ENCODE data around the gene PLSCR4. TPM values are rescaled to one million over a fixed set of nuclear protein-coding genes. Genes with fewer than 3 reads are reported as not detected.
A peak's percentile ranks its signal among the peaks of the same experiment; 100 is the strongest.

Gene PLSCR4
- total and polyA plus RNA-seq, 2 of the 4 experiments (the other 2 are of a cell fraction): 3.8 to 4.4 TPM

GRCh38 chr3:146160321-146160963 is 90.5 kb downstream of the PLSCR4 start:
- in situ Hi-C loops (cut with MboI; ENCODE audit: low sequenced_read_pairs) (loop anchor here (5.0 kb wide), 1 partner anchor 93 kb away; no protein-coding TSS in a partner anchor), intact Hi-C loops (cut with micrococcal nuclease) (loop anchor here (1.0 to 5.0 kb wide), 2 partner anchors 33 to 95 kb away; no protein-coding TSS in a partner anchor), dilution Hi-C loops (cut with HindIII; ENCODE audit: low sequenced_read_pairs, unreplicated experiment) (no loop called here)
- Histone ChIP-seq H4K20me1 (ENCODE audit: insufficient read depth, low read length) (peaks cover 16% of the 10 kb centered on the region), H3K18ac (ENCODE audit: low read depth, low read length) (peak overlapping the region; percentile 82), H3K79me1 (ENCODE audit: low read depth in 1 of 2, low read length in 2 of 2) (peaks cover 11 to 39% of the 10 kb centered on the region in 2 experiments; a peak in 3 of 4 replicates), H3K23ac (ENCODE audit: low read depth, low read length) (peak overlapping the region; percentile 99), H3K27ac (ENCODE audit: insufficient read depth, low read length) (peak overlapping the region; percentile 94), H2AK9ac (replicated peaks; ENCODE audit: low read depth, low read length, poor library complexity) (peak overlapping the region; percentile 85), H3K4me1 (ENCODE audit: control insufficient read depth, insufficient read depth, low read length) (peaks cover 20% of the 10 kb centered on the region), H4K91ac (ENCODE audit: insufficient read depth, low read depth, low read length) (peak overlapping the region; percentile 34), H3K27me3 (ENCODE audit: control insufficient read depth, insufficient read depth, low read length) (no peaks in the 10 kb centered on the region), H2BK15ac (ENCODE audit: low read depth, low read length) (peak overlapping the region; percentile 21; the same call in 1 of the 3 replicates), H3K4ac (ENCODE audit: low read depth, low read length) (peak overlapping the region; percentile 92), H3K4me2 (ENCODE audit: low read depth, low read length) (peak overlapping the region; percentile 89), H2AFZ (replicated peaks; ENCODE audit: low read length, poor library complexity) (peak overlapping the region; percentile 92), H3K9me3 (ENCODE audit: control insufficient read depth, insufficient read depth, low read length) (no peaks in the 10 kb centered on the region), H2BK120ac (ENCODE audit: low read depth, low read length) (peak overlapping the region; percentile 53), H3K56ac (ENCODE audit: extremely low read depth, insufficient read depth, low read length) (peak overlapping the region; percentile 85), H4K8ac (ENCODE audit: low read depth in 2 of 2, low read length in 2 of 2) (peak overlapping the region; percentile 0 to 64; a peak in 3 of 4 replicates), H2BK20ac (ENCODE audit: low read depth, low read length) (peak overlapping the region; percentile 67), H2AK5ac (ENCODE audit: low read depth, low read length) (peak overlapping the region; percentile 71), H3K4me3 (ENCODE audit: insufficient read depth, low read depth, low read length) (peak overlapping the region; percentile 91), H4K5ac (ENCODE audit: low read depth, low read length) (peak overlapping the region; percentile 67), H3K14ac (replicated peaks; ENCODE audit: low read depth, low read length) (peak overlapping the region; percentile 95), H2BK5ac (ENCODE audit: low read depth, low read length, poor library complexity, severe bottlenecking) (peak overlapping the region; percentile 75), H3K9ac (ENCODE audit: low read depth, low read length) (peak overlapping the region; percentile 94), H3K9me1 (ENCODE audit: insufficient read depth, low read length) (peaks cover 12% of the 10 kb centered on the region), H3K36me3 (ENCODE audit: control insufficient read depth, insufficient read depth, low read length) (no peaks in the 10 kb centered on the region)
- ATAC-seq (ENCODE audit: low read depth): peak; percentile 28
- BruUV-seq (replicated peaks): no TSS peak
- TF ChIP-seq POLR2A (IDR thresholded peaks at IDR 0.05; ENCODE audit: low read depth, low read length): no peak
- TF ChIP-seq RAD21 (IDR thresholded peaks at IDR 0.05; ENCODE audit: low read length): peak; percentile 56; the same call in 1 of the 2 replicates
- TF ChIP-seq NFE2L2 (IDR thresholded peaks at IDR 0.05; ENCODE audit: low read depth, low read length): no peak
- TF ChIP-seq CHD1 (IDR thresholded peaks at IDR 0.05; ENCODE audit: low read depth, low read length): no peak
- TF ChIP-seq BHLHE40 (IDR thresholded peaks at IDR 0.05; ENCODE audit: low read depth, low read length): 0 out of 2 replicates have a peak, but pooled peaks have one; percentile 11
- 0 out of 2 replicates have a peak, but pooled peaks have one; percentile 23 for TF ChIP-seq MXI1 (IDR thresholded peaks at IDR 0.05; ENCODE audit: borderline replicate concordance, low read depth, low read length)
- peak; percentile 56 for TF ChIP-seq SMC3 (IDR thresholded peaks at IDR 0.05; ENCODE audit: low read depth, low read length)
- TF ChIP-seq ELK1 (IDR thresholded peaks at IDR 0.05; ENCODE audit: borderline replicate concordance, low read depth, low read length): no peak
- TF ChIP-seq CTCF (conservative IDR thresholded peaks at IDR 0.05; ENCODE audit: low read depth, low read length): peak; percentile 57
- TF ChIP-seq MAZ (IDR thresholded peaks at IDR 0.05; ENCODE audit: borderline replicate concordance, low read depth, low read length): peak; percentile 4; the same call in 1 of the 2 replicates
- ChIA-PET POLR2A (ENCODE audit: unreplicated experiment) (interaction anchor here (2.8 kb wide), 1 partner anchor 96 kb away, joined by 9 read pairs; no protein-coding TSS in a partner anchor), CTCF (interaction anchor here (0.6 to 1.8 kb wide), 6 partner anchors 10 to 167 kb away, joined by 3 to 5 read pairs (median 4); no protein-coding TSS in a partner anchor)
- peak; percentile 79 for DNase-seq
- WGBS, 2 experiments (ENCODE audit: extremely low coverage in 2 of 2, insufficient read length in 1 of 2): 0% methylated on average over 1 of the region's 35 CpGs; no CpG with 5 or more reads in 1 of the 2 experiments
